IPS-18a (cell line): Measurements from ENCODE around the gene PPARD.

Experiments
- H3K27ac ChIP-seq: one replicate; pipeline ENCODE4 v1.5.1; 2013; ENCODE audit warnings: low read length
- H3K27me3 ChIP-seq: one replicate; pipeline ENCODE4 v1.6.1; 2013; ENCODE audit warnings: mild to moderate bottlenecking, low read length; ENCODE audit not compliant: control insufficient read depth, insufficient read depth
- H3K36me3 ChIP-seq: one replicate; pipeline ENCODE4 v1.6.1; 2013; ENCODE audit warnings: low read depth, low read length; ENCODE audit not compliant: control insufficient read depth
- H3K4me1 ChIP-seq: one replicate; pipeline ENCODE4 v1.6.1; 2013; ENCODE audit warnings: low read depth, low read length; ENCODE audit not compliant: control insufficient read depth
- H3K4me3 ChIP-seq: one replicate; pipeline ENCODE4 v1.5.1; 2013; ENCODE audit warnings: low read length
- H3K9ac ChIP-seq: one replicate; pipeline ENCODE4 v1.6.1; 2013; ENCODE audit warnings: mild to moderate bottlenecking, low read length, moderate library complexity
- H3K9me3 ChIP-seq: one replicate; pipeline ENCODE4 v1.6.1; 2013; ENCODE audit warnings: low read depth, low read length; ENCODE audit not compliant: control insufficient read depth

Gene PPARD

DNA sequence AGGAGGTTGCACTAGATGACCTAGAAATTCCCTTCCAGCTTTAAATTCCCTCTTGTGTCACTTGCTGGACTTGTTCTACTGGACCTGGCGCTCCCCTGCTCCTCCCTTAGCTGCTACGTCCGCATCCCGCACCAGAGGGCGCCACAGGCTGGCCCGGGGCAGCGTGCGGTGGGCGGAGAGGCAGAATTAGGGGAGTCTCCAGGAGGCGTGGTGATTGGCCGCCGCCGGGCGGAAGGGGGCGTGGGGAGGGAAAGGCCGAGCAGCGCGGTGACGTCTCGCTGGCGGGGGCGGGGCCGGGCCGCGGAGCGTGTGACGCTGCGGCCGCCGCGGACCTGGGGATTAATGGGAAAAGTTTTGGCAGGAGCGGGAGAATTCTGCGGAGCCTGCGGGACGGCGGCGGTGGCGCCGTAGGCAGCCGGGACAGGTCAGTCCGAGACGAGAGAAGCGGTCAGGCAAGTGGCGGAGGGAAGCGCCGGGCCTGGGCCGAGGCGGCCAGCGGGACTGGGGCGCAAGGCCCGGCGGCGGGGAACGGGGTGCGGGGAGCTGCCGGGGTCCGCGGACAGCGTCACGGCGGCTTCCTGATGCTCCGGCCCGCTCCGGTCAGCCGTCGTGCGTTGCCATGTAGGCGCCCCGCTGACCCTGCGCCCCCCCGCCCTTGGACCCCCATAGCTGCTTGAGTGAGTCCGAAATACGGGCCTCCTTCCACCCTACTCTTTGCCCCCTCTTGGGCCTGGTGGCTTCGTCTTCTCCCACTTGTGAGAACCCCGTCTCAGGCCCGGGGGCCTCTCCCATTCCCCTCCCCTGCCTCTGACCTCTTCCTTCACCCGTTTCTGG, at the start of gene PPARD:
TSS of gene PPARD (plus strand) at position 301 of the 834 bp plus-strand sequence. CDS start 68,530 bp downstream, outside the sequence.
- Histone ChIP-seq H3K27me3 (peaks cover 7% of the 10 kb centered on the region), H3K4me1 (peaks cover 6% of the 10 kb centered on the region), H3K36me3 (no peaks in the 10 kb centered on the region), H3K9me3 (no peaks in the 10 kb centered on the region), H3K27ac (no peak within 1 kb of the TSS), H3K4me3 (peak within 1 kb of the TSS; percentile 86), H3K9ac (peak within 1 kb of the TSS; percentile 65)

DNA sequence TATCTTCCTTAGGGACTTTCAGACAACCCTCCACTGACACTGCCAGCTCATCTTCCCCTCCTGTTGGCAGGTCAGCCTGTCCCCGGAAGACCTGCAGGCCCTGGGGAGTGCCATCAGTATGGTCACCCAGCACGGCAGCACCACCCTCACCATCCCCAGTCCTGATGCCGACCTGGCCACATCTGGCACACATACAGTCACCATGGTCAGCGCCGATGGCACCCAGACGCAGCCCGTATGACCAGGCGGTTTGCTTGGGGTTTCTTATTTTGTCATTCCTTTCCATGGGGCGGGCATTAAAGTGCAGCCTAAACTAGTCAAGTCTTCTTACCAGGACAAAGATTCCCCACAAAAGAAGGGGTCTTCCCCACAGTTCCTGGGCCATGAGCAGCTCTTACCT, 48.7 kb upstream of the PPARD start:
- no peak overlapping the region for H3K4me3 ChIP-seq
- no peaks in the 10 kb centered on the region for H3K27me3 ChIP-seq
- H3K9me3 ChIP-seq, result no peaks in the 10 kb centered on the region
- no peak overlapping the region for H3K9ac ChIP-seq
- no peak overlapping the region for H3K27ac ChIP-seq
- peaks cover 8% of the 10 kb centered on the region for H3K4me1 ChIP-seq
- H3K36me3 ChIP-seq, result peaks cover 19% of the 10 kb centered on the region

DNA sequence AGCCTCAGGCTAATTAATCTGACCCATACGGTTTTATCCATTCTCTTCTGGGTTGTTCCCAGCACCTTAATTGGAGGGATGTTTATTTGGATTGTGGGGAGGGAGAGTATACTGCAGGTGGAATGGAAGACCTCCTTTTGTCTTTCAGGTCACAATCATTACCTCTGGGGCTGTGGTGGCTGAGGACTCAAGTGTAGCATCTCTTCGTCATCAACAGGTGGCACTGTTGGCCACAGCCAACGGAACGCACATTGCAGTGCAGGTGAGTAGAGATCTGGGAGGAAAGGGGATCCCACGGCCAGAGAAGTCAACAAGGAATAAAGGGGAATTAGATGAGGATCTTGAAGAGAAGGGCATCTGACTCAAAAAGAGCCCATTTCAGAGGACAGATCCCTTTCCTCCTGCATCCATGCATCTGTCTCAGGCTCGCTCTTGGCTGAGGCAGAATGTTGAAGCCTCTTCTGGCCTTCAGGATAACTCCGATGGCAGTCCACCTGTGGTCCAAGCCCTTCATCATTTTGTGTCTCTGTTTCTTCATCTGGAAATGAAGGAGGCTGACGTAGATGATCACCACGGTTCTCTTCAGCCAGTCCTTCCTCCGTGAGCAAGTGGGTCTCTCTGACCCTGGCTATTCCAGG, 47.9 kb upstream of the PPARD start:
- no peak overlapping the region for H3K4me3 ChIP-seq
- no peaks in the 10 kb centered on the region for H3K27me3 ChIP-seq
- no peak overlapping the region for H3K27ac ChIP-seq
- no peaks in the 10 kb centered on the region for H3K9me3 ChIP-seq
- H3K36me3 ChIP-seq, result peaks cover 19% of the 10 kb centered on the region
- H3K4me1 ChIP-seq, result peaks cover 10% of the 10 kb centered on the region
- H3K9ac ChIP-seq, result no peak overlapping the region

DNA sequence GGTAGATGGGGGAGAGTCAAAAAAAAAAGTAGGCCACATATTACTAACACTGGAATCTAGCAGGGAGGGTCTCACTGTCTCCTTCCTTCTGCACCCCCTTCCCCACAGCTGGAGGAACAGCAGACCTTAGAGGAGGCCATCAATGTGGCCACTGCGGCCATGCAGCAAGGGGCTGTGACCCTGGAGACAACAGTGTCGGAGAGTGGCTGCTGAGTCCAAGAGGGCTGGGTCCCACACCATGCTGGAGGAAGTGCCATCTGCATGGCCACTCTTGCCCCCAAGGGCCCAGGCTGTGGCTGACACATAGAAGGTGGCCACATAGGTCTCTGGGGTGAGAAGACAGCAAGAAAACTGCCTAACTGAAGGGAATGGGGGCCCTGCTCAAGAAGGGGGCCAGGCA, 47.3 kb upstream of the PPARD start:
- Histone ChIP-seq H3K36me3 (peaks cover 19% of the 10 kb centered on the region), H3K4me3 (no peak overlapping the region), H3K27me3 (no peaks in the 10 kb centered on the region), H3K9ac (no peak overlapping the region), H3K9me3 (no peaks in the 10 kb centered on the region), H3K27ac (no peak overlapping the region), H3K4me1 (peaks cover 12% of the 10 kb centered on the region)

DNA sequence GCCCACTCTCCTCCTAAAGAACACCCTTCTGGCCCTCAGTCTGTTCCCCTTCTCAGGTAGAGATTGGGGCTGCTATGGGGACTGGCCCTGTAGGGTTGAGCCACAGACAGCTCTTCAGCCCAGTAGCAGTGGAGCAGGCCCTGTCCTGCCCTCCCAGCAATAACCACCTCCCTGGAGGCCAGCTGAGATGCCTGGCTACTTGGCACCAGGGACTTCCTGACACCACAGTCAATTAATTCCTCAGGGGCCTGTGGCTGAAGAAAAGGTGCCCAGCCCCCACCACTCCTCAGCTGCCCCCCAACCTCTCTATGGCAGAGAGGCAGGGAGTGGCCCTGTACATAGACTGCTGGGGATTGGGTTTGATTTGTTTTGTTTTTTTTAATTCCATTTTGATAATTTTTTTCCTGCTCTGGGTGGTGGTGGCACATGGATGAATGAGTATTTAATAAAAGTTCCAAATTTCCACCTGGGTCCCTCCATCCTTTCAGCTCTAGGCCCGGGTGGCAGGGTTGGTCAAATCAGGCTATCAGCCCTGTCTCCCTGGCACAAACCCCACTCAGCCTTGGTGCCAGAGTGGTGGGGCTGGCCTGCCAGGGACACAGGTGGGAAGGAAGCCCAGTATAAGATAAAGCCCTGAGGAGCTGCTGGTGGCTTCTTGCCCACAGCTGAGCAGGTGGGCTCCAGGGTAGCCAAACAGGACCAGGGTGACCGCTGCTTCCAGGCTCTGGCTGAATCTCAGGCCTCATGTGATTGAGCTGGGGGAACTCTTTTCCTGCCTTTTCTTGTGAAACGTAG, 46.6 kb upstream of the PPARD start:
- Histone ChIP-seq H3K4me3 (no peak overlapping the region), H3K4me1 (peaks cover 12% of the 10 kb centered on the region), H3K9me3 (no peaks in the 10 kb centered on the region), H3K27ac (no peak overlapping the region), H3K27me3 (no peaks in the 10 kb centered on the region), H3K36me3 (peaks cover 15% of the 10 kb centered on the region), H3K9ac (no peak overlapping the region)

DNA sequence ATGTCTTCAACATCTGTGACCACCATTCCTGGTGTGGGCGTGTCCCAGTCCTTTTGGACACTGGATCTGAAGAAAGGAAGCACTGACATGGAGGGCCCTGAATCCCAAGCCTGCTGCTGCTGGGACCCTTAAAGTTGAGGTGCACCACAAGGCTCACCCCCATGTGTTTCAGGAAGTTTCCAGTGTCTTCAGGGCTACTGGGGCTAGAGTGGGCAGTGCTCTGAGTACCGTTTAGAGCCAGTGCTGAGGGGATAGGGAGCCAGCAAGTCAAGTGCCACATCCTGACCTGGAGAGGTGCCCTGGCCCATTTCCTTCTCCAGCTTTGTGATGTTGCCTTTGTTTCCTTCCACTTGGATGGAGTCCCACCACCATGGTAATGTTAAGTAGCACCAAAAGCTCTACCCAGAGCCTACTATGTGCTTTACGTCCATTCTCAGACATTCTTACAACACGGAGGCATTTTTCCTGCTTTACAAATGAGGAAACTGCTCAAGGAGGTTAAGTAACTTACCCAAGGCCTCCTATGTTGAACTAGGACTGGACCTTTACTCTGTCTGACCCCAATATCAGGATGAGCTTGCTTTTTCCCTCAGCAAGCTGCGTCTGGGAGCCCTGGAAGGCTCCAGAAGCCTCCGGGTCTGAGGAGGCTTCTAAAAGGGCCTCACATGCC, 45.3 kb upstream of the PPARD start:
- no peaks in the 10 kb centered on the region for H3K27me3 ChIP-seq
- peaks cover 12% of the 10 kb centered on the region for H3K4me1 ChIP-seq
- no peak overlapping the region for H3K9ac ChIP-seq
- H3K4me3 ChIP-seq, result no peak overlapping the region
- H3K9me3 ChIP-seq, result no peaks in the 10 kb centered on the region
- H3K27ac ChIP-seq, result no peak overlapping the region
- H3K36me3 ChIP-seq, result peaks cover 6% of the 10 kb centered on the region

DNA sequence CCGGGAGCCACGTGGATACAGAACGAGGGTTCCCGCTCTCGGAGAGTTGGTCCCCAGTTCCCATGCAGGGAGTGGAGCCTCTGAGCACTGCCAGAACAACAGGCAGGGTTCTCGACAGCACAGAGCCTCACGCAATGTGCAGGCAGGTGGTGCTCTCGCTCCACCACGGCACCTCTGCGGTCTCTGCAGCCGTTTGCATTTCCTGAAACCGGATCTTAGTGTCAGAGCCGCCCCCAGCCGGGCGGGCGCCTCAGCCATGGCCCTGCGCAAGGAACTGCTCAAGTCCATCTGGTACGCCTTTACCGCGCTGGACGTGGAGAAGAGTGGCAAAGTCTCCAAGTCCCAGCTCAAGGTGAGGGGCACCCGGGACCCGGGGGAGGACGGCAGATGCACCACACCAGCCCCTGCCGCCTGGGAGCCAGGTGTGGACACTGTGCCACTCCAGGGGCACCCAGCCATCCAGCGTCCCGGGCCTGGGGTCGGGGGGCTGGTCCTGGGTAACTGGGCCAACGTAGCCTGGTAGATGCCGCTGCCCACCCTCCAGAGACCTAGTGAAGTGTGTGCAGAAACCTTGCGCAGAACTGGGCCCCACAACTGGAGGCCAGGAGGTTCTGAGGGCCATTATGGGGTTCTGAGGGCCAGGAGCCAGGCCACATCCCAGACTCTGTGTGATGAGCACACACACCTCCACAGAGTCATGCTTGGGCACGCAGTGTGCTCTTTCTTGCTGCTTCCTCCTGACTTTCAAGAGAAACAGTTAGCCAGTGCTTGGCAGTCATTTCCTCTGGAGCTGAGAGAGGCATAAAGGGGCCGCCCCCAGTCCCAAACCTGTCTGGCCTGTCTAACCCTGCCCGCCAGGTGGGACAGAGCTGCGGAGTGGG, 44.5 kb upstream of the PPARD start, which contains the start of gene DEF6:
TSS of gene DEF6 (plus strand) at position 218 of the 881 bp plus-strand sequence. CDS start at position 257, 39 bp downstream.
- Histone ChIP-seq H3K9me3 (no peaks in the 10 kb centered on the region), H3K27ac (no peak within 1 kb of the TSS), H3K9ac (no peak within 1 kb of the TSS), H3K4me3 (peak within 1 kb of the TSS; percentile 8), H3K27me3 (no peaks in the 10 kb centered on the region), H3K4me1 (peaks cover 17% of the 10 kb centered on the region), H3K36me3 (peaks cover 6% of the 10 kb centered on the region)

DNA sequence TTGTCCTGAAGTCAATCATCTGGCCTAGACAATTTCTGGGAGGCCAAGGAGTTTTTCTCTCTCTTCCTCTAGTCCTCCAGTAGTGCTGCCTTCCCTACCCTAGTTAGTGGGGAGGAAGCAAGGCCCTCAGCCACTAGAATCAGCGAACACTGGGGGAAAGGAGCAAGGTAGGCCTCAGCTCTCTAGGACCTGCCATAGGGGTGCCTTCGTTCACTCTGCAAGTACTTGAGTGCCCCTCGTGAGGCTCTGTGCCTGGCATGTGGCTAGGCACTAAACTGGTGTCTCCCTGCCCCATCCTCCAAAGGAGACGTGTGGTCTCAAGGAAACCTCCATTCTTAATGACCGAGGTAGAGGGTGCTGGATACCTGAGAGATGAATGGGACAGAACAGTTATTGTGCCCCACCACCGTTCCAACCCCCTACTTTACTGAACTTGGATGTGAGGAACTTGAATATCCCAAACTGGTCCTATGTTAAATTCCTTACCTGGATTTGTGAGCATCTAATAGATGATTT, 43.7 kb upstream of the PPARD start:
- Histone ChIP-seq H3K9ac (no peak overlapping the region), H3K36me3 (peaks cover 6% of the 10 kb centered on the region), H3K4me1 (peaks cover 22% of the 10 kb centered on the region), H3K9me3 (no peaks in the 10 kb centered on the region), H3K27ac (no peak overlapping the region), H3K4me3 (no peak overlapping the region), H3K27me3 (no peaks in the 10 kb centered on the region)

DNA sequence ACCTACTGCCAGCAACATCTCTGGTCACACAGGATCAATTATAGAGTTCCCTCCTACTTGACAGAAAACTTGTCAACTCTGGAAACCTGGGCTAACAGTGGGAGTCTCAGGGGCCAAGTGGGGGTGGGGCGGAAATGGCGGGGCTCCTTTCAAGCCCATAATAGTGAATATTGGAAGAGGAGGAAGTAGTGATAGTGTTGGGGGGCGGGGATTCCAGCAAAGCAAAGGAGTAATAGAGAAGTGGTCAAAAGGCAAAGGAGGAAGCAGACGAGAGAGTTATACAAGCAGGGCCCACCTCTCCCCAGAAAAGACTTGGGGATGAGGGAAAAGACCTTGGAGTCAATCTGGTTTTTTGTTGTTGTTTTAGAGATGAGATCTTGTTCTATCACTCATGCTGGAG, 42.7 kb upstream of the PPARD start:
- peaks cover 5% of the 10 kb centered on the region for H3K36me3 ChIP-seq
- H3K9me3 ChIP-seq, result no peaks in the 10 kb centered on the region
- no peaks in the 10 kb centered on the region for H3K27me3 ChIP-seq
- no peak overlapping the region for H3K27ac ChIP-seq
- no peak overlapping the region for H3K4me3 ChIP-seq
- H3K9ac ChIP-seq, result no peak overlapping the region
- peaks cover 22% of the 10 kb centered on the region for H3K4me1 ChIP-seq

DNA sequence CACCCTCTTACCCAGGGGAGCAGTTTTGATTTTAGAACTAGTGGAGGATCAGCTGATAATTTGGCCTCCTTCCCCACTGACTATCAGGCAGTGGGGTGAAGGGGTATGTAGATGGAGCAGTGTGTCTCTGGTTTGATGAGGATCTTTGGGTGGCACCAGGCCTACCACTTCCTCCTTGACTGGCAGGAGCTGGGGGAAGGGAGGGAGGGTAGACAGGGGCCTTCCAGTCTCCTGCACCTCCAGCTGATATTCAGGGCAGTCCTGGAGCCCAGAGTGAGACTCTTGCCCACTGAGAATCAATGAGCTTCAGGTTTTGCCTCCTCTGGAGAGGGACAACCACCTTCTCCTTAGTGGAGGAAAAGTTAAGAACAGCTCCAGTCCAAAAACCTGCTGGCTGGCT, 41.5 kb upstream of the PPARD start:
- Histone ChIP-seq H3K4me3 (no peak overlapping the region), H3K9ac (no peak overlapping the region), H3K36me3 (no peaks in the 10 kb centered on the region), H3K4me1 (peaks cover 22% of the 10 kb centered on the region), H3K27ac (no peak overlapping the region), H3K27me3 (no peaks in the 10 kb centered on the region), H3K9me3 (no peaks in the 10 kb centered on the region)
